C4-2B (cell line): Measurements from ENCODE around the gene TRIM21.
"Not testable (repeated sequence)": the region's sequence is repeated elsewhere in the genome, so short reads cannot be mapped to it uniquely, and the experiment has no call there.

Source experiments
- H3K27ac ChIP-seq: fragments of 450-650 bp; 2 replicates; pipeline ENCODE4 v1.5.1; 2017
- ZFX ChIP-seq: fragments of 450-650 bp; IDR thresholded peaks from 2 replicates; pipeline ENCODE4 v1.6.1; 2017
- TF ChIP-seq, protein P1 (sequence below): fragments of 450-650 bp; conservative IDR thresholded peaks from 2 replicates; pipeline ENCODE4 v1.5.1; 2017; ENCODE audit warnings: mild to moderate bottlenecking

TRIM21 gene

DNA sequence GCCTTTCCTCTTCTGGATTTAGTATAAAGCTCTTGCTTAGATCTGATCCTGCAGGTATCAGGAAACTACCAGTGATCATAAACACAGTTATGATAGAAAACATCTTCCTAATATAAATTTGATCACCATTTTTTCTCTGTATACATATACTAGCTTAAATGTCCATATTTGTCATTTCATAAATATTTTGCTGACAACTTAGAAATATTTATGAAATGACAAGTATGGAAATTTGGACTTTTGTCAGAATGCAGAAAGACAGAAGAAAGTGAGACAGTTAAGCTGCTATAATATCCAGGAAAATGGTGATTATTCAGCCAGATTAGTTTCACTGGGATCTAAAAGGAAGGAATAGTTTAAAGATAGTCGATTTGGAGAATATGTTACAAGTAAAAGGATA lies 22.8 kb upstream of the TRIM21 start:
- TF ChIP-seq ZFX, result no peak
- TF ChIP-seq, protein P1, sequence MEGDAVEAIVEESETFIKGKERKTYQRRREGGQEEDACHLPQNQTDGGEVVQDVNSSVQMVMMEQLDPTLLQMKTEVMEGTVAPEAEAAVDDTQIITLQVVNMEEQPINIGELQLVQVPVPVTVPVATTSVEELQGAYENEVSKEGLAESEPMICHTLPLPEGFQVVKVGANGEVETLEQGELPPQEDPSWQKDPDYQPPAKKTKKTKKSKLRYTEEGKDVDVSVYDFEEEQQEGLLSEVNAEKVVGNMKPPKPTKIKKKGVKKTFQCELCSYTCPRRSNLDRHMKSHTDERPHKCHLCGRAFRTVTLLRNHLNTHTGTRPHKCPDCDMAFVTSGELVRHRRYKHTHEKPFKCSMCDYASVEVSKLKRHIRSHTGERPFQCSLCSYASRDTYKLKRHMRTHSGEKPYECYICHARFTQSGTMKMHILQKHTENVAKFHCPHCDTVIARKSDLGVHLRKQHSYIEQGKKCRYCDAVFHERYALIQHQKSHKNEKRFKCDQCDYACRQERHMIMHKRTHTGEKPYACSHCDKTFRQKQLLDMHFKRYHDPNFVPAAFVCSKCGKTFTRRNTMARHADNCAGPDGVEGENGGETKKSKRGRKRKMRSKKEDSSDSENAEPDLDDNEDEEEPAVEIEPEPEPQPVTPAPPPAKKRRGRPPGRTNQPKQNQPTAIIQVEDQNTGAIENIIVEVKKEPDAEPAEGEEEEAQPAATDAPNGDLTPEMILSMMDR, result no peak
- H3K27ac ChIP-seq, result no peak overlapping the region

DNA sequence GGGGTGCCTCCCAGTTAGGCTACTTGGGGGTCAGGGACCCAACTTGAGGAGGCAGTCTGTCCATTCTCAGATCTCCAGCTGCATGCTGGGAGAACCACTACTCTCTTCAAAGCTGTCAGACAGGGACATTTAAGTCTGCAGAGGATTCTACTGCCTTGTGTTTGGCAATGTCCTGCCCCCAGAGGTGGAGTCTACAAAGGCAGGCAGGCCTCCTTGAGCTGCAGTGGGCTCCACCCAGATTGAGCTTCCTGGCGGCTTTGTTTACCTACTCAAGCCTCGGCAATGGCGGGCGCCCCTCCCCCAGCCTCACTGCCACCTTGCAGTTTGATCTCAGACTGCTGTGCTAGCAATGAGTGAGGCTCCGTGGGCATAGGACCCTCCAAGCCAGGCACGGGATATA lies 12.7 kb upstream of the TRIM21 start:
- H3K27ac ChIP-seq, result not testable (repeated sequence)

DNA sequence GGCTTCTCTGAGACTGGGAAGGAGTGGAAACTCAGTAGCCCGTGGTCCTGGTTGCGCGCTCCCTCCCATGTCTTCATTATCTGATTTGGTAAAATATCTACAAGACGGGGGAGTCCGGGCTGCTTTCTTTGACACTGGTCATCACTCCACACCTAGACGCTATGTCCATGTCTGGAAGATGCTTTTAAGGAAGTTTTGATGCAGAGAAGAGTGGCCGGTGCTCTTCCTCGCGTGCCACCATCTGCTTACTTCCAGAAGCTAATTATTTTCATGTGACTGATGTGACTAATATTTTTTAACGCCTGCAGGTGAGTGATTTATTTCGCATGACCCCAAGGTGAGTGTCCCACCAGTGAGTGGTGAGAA lies 339 bp upstream of the TRIM21 start:
- TF ChIP-seq, protein P1, result no peak
- no peak for TF ChIP-seq ZFX
- peak overlapping the region; percentile 65; the same call in 1 of the 2 replicates for H3K27ac ChIP-seq

DNA sequence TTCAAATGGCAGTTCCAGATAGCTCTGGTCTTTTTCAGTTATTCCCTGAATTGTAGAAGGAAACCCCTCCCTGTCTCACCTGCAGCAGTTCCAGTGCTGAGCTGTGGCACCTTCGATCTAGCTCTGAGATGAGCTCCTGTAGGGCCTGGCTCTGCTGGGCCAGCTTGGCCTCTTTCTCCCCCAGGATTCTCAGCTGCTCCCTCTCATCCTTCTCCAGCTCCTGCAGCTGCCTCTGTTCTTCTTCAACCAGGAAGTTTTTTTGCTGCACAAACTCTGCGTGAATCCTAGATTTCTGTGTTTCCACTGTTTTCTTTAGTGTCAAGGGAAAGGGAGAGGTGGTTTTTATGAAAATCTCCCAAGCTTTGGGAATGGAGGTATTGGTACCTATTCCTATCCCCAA lies 5.3 kb downstream of the TRIM21 start:
- TF ChIP-seq, protein P1, result no peak
- no peak for TF ChIP-seq ZFX
- H3K27ac ChIP-seq, result no peak overlapping the region

DNA sequence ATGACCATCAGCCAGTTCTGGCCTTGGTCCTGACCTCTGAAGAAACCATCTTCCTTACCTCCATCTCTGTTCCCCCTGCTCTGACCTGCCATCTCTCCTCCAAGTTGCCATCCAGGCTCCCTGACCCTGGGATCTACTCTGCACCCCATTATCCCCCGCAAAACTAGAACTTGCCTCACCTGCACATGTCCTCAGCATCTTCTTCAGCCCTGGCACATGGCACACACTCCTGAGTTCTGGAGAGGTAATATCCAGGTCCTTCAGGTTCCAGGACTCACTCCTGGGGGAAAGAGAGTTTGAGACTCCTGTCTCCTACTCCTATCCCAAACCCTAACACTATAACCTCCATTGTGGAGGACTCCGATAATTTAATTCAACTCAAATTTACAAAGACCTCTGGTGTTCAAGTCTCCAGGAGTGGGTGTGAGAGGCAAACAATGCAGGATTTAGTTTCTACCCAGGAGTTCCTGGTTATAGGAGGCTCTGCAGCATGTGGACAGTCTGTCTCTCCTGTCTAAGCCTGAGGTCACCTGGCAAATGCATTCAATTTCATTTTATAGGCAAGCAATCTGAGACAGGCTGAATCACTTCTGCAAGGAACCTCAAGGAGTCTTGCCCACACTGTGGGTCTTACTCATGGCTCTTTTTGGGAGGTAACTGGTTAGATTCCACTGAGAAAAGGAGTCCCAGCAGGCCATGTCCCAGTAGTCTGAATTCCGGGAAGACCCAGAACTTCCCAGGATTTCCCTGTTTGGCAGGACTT lies 7.3 kb downstream of the TRIM21 start:
- no peak overlapping the region for H3K27ac ChIP-seq
- no peak for TF ChIP-seq ZFX
- TF ChIP-seq, protein P1, result no peak

DNA sequence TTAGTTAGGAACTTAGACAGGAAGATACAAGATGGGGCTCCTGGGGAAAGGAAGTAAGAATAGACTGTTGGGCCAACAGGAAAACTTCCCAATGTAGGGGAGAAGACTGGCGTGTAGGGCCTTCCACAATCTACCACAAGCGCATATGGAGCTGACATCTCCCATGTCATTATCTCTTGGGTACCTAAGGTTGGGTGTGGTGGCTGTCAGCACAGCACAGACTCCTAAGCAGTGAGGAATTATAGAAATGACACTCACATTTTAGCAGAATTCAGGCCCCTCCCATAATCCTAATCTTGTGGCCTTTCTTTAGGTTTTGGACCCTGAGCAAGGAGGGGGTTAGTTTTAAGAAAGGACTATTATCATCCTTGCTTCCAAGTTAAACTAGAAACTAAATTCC lies 11.6 kb downstream of the TRIM21 start:
- no peak for TF ChIP-seq ZFX
- TF ChIP-seq, protein P1, result no peak
- no peak overlapping the region for H3K27ac ChIP-seq

DNA sequence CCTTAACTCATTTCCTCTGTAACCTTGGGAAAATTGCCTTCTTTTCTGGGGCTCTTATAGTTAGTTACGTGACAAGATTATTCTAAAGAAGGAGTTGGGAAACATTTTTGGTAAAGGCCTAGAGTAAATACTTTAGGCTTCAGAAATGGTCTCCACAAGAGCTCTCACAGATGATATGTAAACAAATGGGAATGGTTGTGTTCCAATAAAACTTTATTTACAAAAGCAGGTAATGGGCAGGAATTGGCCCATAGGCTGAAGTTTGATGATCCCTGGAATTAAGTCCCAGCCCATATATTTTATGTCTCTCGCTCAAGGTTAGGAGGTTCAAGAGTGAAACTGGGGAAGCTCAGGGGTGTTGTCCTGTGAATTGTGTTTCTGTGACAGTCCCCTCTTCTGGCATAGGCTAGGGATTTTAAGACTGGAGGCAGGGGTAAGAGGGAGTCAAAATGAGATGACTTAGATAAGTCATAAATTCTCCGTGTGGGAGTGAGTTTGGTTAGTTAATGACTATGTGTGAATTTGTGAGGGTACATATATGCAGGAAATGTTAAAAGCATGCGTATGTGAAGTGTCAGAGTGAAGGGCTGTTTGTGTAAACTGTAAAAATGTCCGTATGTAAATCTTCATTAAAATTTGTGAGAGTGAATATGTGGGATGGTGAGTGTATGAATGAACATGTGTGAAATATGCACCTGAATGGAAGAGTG lies 17.9 kb downstream of the TRIM21 start:
- no peak for TF ChIP-seq ZFX
- TF ChIP-seq, protein P1, result no peak

More for the DNA sequence above, 17.9 kb downstream of the TRIM21 start:
- no peak overlapping the region for H3K27ac ChIP-seq
